Femur (tissue), 1 donor: ENCODE measurements around the gene LAGE3.
"Not testable (repeated sequence)": the region's sequence is repeated elsewhere in the genome, so short reads cannot be mapped to it uniquely, and the experiment has no call there.

Experiments
- DNase-seq: peaks from one replicate; pipeline ENCODE4 v3.0.0-alpha.2; 2017

LAGE3 gene

DNA sequence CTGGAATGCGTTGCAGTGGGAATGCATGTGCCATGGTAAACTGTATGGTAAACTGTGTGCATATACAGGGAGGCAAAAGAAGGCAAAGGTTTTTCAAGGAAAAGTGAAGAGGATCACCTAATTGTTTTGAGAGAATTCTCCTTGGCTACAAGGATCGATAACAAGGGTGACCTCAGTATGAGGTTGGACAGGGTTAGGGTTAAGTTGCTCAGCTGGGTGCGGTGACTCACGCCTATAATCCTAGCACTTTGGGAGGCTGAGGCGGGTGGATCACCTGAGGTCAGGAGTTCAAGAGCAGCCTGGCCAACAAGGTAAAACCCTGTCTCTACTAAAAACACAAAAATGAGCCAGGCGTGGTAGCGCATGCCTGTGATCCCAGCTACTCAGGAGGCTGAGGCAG is 22.3 kb upstream of the LAGE3 start:
- DNase-seq: not testable (repeated sequence)

GRCh38 chrX:154496591-154497137 is 17.6 kb upstream of the LAGE3 start:
- DNase-seq: not testable (repeated sequence)

GRCh38 chrX:154495472-154495922 is 16.4 kb upstream of the LAGE3 start:
- no peak for DNase-seq

GRCh38 chrX:154494715-154495114 is 15.6 kb upstream of the LAGE3 start:
- no peak for DNase-seq

DNA sequence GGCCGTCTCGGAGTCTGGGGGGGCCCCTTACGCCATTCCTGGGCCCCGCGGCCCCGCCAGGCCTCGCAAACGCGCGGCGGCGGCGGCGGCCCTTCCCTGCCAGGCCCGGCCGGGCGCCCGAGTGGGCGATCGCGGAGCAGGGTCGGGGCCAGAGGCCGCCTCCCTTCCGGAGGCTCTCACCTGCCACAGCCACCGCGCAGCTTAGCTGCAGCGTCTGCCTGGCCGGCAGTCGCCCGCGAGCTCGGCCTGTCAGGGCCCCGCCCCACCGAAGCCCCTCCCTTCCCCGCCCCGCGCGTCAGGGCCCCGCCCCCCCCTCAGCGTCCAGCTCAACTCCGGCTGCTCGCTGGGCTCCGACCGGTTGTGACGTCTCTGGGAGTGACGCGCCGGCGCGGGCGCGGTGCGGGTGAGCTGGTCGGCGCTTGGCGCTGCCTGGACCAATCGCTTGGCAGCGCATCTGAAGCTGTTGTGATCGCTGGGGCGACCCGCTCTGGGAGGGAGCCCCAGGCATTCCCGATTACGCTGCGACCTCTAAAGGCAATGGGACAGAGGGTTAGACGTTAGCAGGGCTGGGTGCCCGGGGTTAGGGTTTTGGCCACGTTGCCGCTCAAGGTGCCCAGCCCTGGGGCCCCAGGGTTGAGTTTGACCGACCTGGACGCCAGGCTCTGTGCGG is 11.5 kb upstream of the LAGE3 start, which contains the start of gene SLC10A3:
TSS of gene SLC10A3 (minus strand) at position 216 of the 670 bp plus-strand sequence. CDS start 1,689 bp downstream, outside the sequence.
- peak; percentile 96 for DNase-seq

DNA sequence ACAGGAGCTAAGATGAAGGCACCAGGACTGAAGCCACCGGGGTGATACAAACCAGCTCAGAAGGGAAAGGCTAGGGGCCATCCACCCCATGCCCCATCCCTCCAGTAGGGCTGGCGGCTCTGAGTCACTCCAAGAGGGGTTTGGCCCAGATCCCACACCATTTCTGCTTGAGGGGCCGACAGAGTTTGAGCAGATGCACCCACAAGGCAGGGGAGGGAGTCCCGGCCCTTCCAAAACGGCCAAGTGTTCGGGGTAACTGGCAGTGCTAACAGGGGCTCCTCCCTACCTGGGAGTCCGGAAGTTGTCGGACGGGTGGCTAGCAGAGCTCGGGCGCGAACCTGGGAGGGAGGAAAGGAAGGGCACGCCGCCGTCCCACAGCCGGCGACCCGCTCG is 10.9 kb upstream of the LAGE3 start:
- peak; percentile 50 for DNase-seq

- DNase-seq: no peak
Measured at GRCh38 chrX:154489182-154489581, 10.1 kb upstream of the LAGE3 start.

DNA sequence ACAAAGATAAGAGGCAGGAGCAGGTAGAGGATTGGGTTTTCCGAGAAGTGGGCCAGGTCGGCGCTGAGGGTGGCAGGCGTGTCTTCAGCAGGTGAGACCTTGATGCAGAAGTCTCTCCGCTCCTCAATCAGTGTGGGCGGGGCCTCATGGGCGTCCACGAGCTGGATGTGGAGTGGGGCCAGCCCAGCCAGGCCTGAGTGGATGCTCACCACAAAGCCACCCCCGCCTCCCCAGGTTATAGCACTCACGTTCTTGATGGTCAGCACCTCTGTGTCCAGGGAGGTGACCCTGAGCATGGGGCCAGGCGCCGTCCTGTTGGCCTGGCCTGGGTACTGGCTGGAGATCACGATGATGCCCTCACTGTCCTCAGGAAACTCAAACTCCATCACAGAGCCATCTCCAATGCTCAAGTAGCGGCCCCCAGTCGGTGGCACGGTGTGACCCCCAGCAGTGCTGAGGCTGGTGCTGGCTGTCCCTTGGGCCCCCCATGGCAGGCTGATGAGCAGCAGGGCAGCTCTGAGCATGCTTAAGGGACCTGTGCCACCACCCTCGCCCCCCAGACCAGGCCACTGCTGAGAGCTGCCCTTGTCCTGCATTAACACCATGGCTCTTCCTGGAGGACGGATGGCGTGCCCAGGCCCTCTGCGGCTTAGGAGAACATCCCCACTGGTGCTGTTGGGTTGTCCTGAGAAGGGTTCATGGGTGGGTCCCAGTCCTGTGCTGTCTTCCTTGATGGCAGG is 9.4 kb upstream of the LAGE3 start:
- DNase-seq: peak; percentile 17

DNA sequence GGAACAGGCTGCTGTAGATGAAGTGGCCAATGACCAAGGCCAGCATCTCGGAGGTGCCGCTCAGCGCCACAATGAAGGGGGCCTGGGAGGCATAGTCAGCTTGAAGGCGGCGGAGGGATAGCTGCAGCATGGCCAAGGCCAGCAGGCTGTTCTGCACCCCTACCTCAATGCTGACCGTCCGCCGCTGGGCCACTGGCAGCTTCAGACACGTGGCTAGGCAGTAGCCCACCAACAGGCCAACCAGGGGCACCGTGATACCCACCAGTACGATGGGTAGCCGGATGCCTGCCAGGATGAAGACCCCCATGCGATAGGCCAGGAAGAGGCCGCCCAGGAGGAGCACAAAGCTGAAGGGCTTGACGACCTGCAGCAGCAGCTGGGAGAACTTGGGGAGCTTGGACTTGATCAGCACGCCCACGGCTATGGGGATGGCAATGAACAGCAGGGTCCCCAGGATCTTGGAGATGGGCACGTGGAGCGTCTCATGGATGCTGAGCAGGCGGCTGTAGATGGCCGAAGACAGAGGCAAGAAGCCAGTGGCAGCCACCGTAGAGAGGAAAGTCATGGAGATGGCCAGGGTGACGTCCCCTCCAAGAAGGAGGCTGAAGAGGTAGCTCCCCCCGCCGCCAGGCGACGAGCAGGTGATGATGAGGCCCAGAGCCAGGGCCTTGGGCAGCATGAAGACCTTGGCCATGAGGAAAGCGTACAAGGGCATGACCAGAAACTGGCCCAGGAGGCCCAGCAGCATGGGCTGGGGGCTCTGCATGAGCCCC is 8.6 kb upstream of the LAGE3 start:
- peak; percentile 15 for DNase-seq

DNA sequence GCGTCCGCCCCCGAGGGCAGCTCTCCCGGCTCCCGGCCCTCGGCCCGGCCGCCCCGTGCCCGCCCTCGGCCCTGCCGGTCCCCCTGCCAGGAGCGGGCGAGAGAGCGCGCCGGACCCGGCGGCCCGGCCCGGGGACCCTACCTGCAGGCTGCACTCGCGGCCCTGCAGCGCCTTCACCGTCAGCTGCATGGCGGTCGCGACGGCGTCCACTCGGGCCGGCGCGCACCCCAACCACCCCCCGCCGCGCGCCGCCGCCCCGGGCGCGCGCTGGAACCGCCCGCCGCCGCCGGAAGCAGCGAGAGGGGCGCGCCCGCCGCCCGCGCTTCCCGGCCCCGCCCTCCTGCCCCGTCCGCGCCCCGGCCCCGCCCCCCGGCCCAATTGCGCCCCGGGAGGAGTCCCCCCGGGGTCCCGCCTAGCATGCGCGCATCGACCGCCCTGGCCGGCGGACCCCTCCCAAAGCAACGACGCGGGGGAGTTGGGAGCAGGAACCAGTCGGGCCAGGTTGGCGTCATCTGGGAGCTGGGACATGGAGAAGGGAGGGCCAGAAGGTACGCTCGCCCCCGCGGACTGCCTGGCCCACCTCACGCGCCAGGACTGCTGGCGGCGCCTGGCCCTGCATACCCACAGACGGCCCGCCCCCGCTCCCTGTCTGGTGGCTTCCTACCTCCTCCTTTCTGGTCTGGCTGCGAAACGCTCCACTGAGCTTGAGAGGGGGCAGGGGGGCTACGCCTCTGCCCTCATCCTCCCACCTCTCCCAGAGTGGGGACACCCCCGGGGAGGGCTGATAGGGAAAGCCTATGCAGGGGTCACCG is 7.5 kb upstream of the LAGE3 start, which contains the start of gene UBL4A:
TSS of gene UBL4A (minus strand) at position 220 of the 812 bp plus-strand sequence. CDS start at position 189, 31 bp downstream.
- peak; percentile 56 for DNase-seq

GRCh38 chrX:154486052-154486395 is 6.9 kb upstream of the LAGE3 start:
- peak; percentile 35 for DNase-seq

DNA sequence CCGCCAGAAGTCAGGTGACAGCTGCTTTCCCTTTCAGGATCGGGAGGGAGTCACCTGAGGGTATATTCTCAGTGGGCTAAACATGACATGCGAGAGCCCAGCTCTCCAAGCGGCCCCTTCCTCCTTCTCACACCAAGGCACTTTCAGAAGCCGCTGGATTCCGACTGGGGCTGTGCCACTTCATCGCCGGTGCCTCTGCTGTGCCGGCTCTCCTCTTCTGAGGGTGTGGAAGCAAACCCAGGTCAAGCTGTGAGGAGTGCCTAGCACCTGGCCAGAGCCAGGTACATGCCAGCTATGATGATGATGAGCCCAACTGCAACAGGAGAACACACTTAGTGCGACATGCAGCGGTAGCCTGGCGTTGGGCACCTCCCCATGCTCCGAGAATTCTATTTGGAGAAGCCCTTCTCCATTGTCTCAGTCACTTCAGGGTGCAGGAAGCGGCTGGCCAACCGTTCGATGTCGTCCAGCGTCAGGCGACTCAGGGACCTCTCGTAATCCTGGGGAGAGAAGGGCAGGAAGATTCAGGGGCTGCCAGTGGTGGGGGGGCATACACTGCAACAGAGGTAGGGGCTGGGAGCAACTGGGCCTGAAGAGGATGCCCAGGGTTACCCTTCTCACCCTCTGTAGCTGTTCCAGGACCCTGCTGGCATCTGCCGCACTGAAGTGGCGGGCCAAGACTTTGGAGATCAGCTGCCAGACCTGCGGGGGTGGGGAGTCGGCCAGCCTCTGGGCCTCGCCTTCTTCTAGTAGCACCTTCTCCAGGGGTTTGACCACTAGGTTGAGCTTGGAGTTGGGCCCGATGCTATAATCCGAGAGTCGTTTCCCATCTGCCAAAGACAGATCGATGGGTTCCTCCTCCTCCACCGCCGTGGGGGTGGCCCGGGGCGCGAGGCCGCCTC is 6.3 kb upstream of the LAGE3 start:
- no peak for DNase-seq

- DNase-seq: no peak
Measured at GRCh38 chrX:154484255-154485149, 5.4 kb upstream of the LAGE3 start.

- no peak for DNase-seq
Measured at GRCh38 chrX:154483325-154483724, 4.2 kb upstream of the LAGE3 start.

- DNase-seq: no peak
Measured at GRCh38 chrX:154482786-154483185, 3.7 kb upstream of the LAGE3 start.

GRCh38 chrX:154481911-154482601 is 3.0 kb upstream of the LAGE3 start:
- no peak for DNase-seq

DNA sequence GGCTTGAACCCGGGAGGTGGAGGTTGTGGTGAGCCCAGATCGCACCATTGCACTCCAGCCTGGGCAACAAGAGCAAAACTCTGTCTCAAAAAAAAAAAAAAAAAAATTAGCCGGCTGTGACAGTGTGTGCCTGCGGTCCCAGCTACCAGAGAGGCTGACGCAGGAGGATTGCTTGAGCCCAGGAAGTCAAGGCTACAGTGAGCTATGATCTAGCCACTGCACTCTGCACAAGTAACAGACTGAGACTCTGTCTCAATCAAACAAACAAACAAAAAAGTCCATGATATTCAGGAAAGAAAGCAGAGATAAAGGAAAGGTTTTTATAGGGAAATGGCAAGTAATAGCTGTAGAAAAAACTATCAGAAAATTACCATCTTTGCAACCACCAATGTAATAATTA is 2.1 kb upstream of the LAGE3 start:
- no peak for DNase-seq

- DNase-seq: peak; percentile 22
Measured at GRCh38 chrX:154477891-154478477, 1.1 kb downstream of the LAGE3 start.

- peak; percentile 9 for DNase-seq
Measured at GRCh38 chrX:154476821-154477220, 2.3 kb downstream of the LAGE3 start.
